ENCODE results near the gene CRIP2. TPM values are rescaled to one million over a fixed set of nuclear protein-coding genes. Genes with fewer than 3 reads are reported as not detected.
A peak's percentile ranks its signal among the peaks of the same experiment; 100 is the strongest.

CRIP2 gene
- total RNA-seq, 1 donor from 2014 or later: 265 TPM

- DNase-seq: no peak
Measured at GRCh38 chr14:105445290-105445689, 29.3 kb upstream of the CRIP2 start.

DNA sequence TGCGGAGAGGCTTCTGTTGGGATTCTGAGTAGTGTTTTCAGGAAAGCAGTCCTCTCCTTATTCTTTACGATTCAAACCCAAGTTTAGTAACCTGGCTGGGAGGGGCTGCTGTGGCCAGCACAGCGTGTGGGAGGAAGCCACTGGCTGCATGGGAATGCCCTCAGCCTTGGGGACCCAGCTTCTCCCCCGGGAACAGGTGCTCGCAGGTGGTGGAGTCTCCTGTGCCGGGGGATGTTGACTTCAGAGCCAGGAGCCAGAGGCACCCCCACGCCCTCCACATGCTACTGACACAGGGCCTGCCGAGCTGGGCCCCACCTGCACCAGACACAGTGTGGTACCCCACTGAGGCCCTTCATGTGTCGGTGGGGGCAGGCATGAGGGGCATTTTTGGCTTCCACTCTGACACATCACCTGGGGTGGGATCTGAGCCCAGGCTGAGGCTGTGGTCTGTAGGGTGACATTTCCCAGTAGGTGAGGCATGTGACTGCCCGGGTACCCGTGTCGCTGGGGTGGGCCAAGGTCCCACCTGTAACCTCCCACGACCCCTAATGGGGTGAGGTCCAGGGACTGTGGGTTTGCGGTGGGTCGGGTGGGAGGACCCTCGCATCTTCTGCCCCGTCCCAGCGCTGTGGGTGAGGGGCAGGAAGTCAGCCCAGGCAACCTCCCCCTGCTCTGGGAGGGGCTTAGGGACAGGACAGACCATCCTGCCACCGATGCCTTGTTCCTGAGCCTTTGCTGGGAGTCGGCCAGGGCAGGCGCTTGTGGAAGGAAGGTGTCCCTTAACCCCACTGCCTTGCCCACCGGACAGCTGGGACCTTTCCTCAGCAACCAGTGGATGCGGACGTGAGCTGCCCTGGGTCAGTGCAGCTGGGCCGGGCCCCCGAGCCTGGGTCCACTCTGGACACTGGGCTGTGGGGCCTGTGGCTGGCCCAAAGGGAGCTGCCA lies 28.4 kb upstream of the CRIP2 start:
- no peak for DNase-seq

GRCh38 chr14:105446971-105447370 lies 27.6 kb upstream of the CRIP2 start:
- DNase-seq: no peak

- DNase-seq: no peak
Measured at GRCh38 chr14:105447651-105448640, 26.7 kb upstream of the CRIP2 start.

DNA sequence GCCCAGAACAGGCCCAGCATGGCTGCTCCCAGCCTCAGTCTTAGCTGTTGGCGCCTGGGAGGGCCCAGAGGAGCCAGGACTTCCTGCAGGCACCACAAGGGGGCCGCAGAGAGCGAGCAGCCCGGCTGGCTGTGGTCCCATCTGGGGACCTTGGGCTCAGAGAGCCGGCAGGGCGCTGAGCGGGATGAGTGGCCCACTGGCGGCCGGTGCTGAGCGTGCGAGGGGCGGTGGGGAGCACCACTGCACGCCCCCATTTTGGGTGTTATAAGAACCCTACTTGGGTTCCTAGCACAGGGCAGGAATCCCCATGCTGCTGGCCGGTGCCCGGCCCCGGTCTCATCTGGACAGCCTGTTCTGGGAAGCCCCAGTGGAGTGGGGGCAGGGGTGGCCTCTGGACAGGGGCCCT lies 25.9 kb upstream of the CRIP2 start:
- peak; percentile 83 for DNase-seq

DNA sequence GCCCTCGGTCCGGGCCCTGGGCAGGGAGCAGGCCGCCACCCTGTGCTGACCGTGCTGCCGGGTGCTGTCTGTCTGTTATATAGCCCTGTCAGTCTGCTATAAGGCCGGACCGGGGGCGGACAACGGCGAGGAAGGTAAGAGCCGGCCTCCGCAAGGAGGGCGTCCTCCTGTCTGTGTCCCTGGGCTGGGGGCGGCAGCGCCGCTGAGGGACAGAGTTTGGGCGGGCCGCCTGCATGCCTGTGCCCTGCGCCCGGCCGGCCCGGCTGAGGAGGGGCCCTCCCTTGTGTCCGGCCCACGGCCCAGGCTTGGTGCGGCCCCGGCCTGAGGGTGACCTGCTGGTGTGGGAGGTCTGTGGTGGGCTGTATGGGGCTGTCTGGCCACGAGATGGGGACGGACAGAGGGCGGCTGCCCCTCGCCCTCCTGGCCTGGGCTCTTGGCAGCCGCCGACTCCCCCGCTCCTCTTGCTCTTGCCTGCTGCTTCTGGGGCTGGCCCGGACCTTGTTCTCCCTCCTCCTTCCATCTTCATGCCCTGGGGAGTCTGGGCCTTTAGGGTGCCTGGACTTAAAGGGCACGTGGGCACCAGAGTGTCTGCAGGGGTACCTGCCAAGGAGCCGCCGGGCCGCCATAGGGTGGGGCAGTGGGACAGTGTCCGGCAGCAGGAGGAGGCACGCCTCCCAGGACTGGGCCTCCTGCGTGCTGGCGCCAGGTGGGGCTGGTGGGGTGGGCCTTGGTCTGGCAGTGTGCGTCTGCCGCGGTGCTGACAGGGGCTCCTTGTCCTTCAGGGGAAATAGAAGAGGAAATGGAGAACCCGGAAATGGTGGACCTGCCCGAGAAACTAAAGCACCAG lies 25.1 kb upstream of the CRIP2 start:
- DNase-seq: no peak

GRCh38 chr14:105450123-105450505 lies 24.5 kb upstream of the CRIP2 start:
- no peak for DNase-seq

GRCh38 chr14:105450864-105451720 lies 23.5 kb upstream of the CRIP2 start:
- no peak for DNase-seq

- no peak for DNase-seq
Measured at GRCh38 chr14:105452963-105453362, 21.7 kb upstream of the CRIP2 start.

DNA sequence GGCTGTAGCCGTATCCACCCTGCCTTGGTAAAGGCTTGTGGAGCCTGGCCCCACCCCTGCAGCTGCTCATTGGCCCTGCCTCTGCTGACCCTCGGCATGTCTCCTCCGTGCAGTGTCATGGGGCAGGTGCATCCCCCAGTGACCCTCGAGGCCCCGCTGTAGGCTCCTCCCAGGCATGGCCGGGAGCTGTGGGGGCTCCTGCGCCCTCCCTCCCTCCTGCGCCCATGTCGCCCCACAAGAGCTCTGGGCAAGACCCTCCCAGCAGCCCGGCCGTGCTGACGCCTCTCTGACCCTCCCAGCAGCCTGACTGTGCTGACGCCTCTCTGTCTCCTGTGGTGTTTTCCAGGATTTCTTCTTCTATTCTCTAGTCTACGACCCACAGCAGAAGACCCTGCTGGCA lies 20.8 kb upstream of the CRIP2 start:
- no peak for DNase-seq

GRCh38 chr14:105455086-105455640 lies 19.5 kb upstream of the CRIP2 start:
- DNase-seq: no peak

DNA sequence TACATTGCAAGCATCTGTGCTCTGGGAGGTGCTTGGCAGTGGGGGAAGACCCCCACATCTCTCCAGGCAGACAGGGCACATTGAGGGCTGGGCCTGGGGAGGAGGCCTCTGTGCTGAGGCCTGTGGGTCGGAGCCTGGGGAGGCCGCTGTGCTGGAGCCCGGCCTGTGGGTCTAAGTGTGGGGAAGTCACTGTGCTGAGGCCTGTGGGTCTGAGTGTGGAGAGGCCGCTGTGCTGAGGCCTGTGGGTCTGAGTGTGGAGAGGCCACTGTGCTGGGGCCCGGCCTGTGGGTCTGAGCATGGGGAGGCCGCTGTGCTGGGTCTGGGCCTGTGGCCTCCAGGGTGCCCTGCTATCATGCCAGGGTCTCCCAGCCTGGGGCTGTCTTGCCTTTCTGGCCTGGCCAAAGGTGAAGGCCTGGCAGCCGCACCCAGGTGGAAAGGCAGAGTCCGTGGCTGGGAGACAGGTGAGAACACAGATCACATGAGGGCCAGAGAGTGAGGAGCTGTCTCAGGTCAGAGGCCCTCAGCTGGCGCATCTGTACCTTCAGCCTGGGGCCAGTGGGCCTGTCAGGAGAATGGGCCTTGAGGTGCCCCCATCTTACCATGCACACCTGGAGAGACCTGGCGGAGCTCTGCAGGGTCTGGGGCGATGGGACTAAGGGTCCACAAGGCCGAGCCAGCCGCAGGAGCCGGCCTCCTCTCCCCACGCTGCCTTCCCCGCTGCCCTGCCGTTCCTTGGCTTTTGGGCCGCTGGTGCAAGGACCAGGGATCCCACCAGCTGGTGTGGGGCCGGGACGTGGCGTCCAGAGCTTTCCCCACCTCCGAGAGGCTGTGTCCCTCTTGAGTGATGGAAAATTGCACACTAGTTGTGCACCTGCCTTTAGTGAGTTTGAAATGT lies 18.6 kb upstream of the CRIP2 start:
- DNase-seq: no peak

GRCh38 chr14:105456736-105457617 lies 17.6 kb upstream of the CRIP2 start:
- DNase-seq: no peak

GRCh38 chr14:105458010-105458409 lies 16.6 kb upstream of the CRIP2 start:
- no peak for DNase-seq

- DNase-seq: no peak
Measured at GRCh38 chr14:105458571-105458970, 16.1 kb upstream of the CRIP2 start.

DNA sequence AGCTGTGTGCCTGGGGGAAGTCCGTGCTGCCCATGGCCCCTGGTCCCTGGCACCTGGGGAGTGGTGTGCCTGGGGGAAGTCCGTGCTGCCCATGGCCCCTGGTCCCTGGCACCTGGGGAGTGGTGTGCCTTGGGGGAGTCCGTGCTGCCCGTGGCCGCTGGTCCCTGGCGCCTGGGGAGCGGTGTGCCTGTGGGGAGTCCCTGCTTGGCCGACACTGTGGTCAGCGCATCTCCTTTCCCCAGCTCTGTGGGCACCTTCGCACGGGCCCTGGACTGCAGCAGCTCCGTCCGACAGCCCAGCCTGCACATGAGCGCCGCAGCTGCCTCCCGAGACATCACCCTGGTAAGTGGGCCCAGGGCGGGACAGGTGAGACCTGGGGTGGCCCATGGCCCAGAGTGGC lies 14.5 kb upstream of the CRIP2 start:
- no peak for DNase-seq

- no peak for DNase-seq
Measured at GRCh38 chr14:105460616-105461015, 14.0 kb upstream of the CRIP2 start.

GRCh38 chr14:105461903-105462302 lies 12.7 kb upstream of the CRIP2 start:
- DNase-seq: no peak

GRCh38 chr14:105464501-105464900 lies 10.1 kb upstream of the CRIP2 start:
- DNase-seq: no peak

Measured in dermis blood vessel endothelial cell (primary cell).